Type B pancreatic cell (in vitro differentiated cells): ENCODE data around the gene PLA2G2C. TPM values are rescaled to one million over a fixed set of nuclear protein-coding genes. Genes with fewer than 3 reads are reported as not detected.
A peak's percentile ranks its signal among the peaks of the same experiment; 100 is the strongest.
"Not testable (repeated sequence)": the region's sequence is repeated elsewhere in the genome, so short reads cannot be mapped to it uniquely, and the experiment has no call there.

Experiments used
- DNase-seq: peaks from one replicate; pipeline ENCODE4 v3.0.0; 2021; ENCODE audit warnings: mixed read lengths; ENCODE audit not compliant: unreplicated experiment; ENCODE audit errors: extremely low spot score
- H3K27ac Mint-ChIP-seq: 2 replicates; pipeline ENCODE4 v1.8.0; 2021; ENCODE audit warnings: mild to moderate bottlenecking, mixed read lengths
- H3K27me3 Mint-ChIP-seq: 2 replicates; pipeline ENCODE4 v1.8.0; 2021; ENCODE audit warnings: mixed read lengths
- H3K36me3 Mint-ChIP-seq: 2 replicates; pipeline ENCODE4 v1.8.0; 2021; ENCODE audit warnings: mixed read lengths
- H3K4me1 Mint-ChIP-seq: one replicate; pipeline ENCODE4 v1.8.0; 2021; ENCODE audit warnings: mixed read lengths; ENCODE audit not compliant: unreplicated experiment
- H3K4me3 Mint-ChIP-seq: 2 replicates; pipeline ENCODE4 v1.8.0; 2021; ENCODE audit warnings: mild to moderate bottlenecking, mixed read lengths
- H3K9me3 Mint-ChIP-seq: 2 replicates; pipeline ENCODE4 v1.8.0; 2021; ENCODE audit warnings: mixed read lengths
- total RNA-seq: library from RNA; stranded (reverse); gene quantifications from 2 replicates; pipeline ENCODE4 v1.2.1, GENCODE V29; 2021; ENCODE audit warnings: low replicate concordance
- TF ChIP-seq, protein P1 (sequence below): fragments of 200-600 bp; sonication (generic); conservative IDR thresholded peaks from 2 replicates; pipeline ENCODE4 v1.5.0; 2021; ENCODE audit warnings: antibody characterized with exemption, mild to moderate bottlenecking

PLA2G2C gene
- total RNA-seq, 1 donor from 2014 or later = not detected

- TF ChIP-seq, protein P1, sequence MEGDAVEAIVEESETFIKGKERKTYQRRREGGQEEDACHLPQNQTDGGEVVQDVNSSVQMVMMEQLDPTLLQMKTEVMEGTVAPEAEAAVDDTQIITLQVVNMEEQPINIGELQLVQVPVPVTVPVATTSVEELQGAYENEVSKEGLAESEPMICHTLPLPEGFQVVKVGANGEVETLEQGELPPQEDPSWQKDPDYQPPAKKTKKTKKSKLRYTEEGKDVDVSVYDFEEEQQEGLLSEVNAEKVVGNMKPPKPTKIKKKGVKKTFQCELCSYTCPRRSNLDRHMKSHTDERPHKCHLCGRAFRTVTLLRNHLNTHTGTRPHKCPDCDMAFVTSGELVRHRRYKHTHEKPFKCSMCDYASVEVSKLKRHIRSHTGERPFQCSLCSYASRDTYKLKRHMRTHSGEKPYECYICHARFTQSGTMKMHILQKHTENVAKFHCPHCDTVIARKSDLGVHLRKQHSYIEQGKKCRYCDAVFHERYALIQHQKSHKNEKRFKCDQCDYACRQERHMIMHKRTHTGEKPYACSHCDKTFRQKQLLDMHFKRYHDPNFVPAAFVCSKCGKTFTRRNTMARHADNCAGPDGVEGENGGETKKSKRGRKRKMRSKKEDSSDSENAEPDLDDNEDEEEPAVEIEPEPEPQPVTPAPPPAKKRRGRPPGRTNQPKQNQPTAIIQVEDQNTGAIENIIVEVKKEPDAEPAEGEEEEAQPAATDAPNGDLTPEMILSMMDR = no peak
- Mint-ChIP-seq H3K4me1 (peaks cover 8% of the 10 kb centered on the region), H3K36me3 (no peaks in the 10 kb centered on the region), H3K4me3 (no peak overlapping the region), H3K9me3 (no peaks in the 10 kb centered on the region), H3K27ac (no peak overlapping the region), H3K27me3 (peaks cover 36% of the 10 kb centered on the region)
- DNase-seq = no peak
These were observed 36.8 kb upstream of the PLA2G2C start for GRCh38 chr1:20223106-20223505.

- Mint-ChIP-seq H3K27ac (no peak overlapping the region), H3K36me3 (no peaks in the 10 kb centered on the region), H3K4me3 (no peak overlapping the region), H3K9me3 (no peaks in the 10 kb centered on the region), H3K27me3 (peaks cover 32% of the 10 kb centered on the region), H3K4me1 (peaks cover 8% of the 10 kb centered on the region)
- TF ChIP-seq, protein P1 = no peak
- DNase-seq = no peak
These were observed 33.7 kb upstream of the PLA2G2C start for GRCh38 chr1:20220036-20220435.

- H3K9me3 Mint-ChIP-seq, DNase-seq, H3K4me3 Mint-ChIP-seq, H3K4me1 Mint-ChIP-seq, H3K27ac Mint-ChIP-seq, H3K36me3 Mint-ChIP-seq: not testable (repeated sequence)
- H3K27me3 Mint-ChIP-seq = peaks cover 35% of the 10 kb centered on the region
These were observed 32.7 kb upstream of the PLA2G2C start for GRCh38 chr1:20219053-20219452.

DNA sequence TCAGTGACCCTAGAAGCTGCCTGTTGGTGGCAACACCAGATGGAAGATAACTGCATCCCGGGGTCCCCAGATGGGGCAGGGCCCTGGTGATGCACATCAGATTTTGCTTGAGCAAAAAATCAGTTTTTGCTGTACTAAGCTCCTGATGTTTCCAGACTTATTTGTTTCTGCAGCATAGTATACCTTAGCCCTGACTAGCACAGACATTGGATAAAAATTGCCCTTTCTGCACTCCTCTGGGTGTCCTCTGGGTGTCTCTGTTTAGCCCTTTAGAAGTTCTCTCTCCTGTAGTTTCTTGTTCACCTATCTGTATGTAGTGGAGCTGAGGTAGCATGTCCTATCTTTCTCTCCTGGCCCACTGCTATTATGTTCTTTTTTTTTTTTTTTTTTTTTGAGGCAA, 30.3 kb upstream of the PLA2G2C start:
- no peak overlapping the region for H3K4me3 Mint-ChIP-seq
- DNase-seq = no peak
- no peaks in the 10 kb centered on the region for H3K36me3 Mint-ChIP-seq
- H3K4me1 Mint-ChIP-seq = peaks cover 8% of the 10 kb centered on the region
- no peak overlapping the region for H3K27ac Mint-ChIP-seq
- no peaks in the 10 kb centered on the region for H3K9me3 Mint-ChIP-seq
- TF ChIP-seq, protein P1 = peak; percentile 58
- peaks cover 30% of the 10 kb centered on the region for H3K27me3 Mint-ChIP-seq

GRCh38 chr1:20215716-20216115, 29.4 kb upstream of the PLA2G2C start:
- Mint-ChIP-seq H3K9me3 (no peaks in the 10 kb centered on the region), H3K27ac (no peak overlapping the region), H3K4me3 (no peak overlapping the region), H3K4me1 (peaks cover 8% of the 10 kb centered on the region), H3K27me3 (peaks cover 31% of the 10 kb centered on the region), H3K36me3 (no peaks in the 10 kb centered on the region)
- TF ChIP-seq, protein P1 = no peak
- no peak for DNase-seq

DNA sequence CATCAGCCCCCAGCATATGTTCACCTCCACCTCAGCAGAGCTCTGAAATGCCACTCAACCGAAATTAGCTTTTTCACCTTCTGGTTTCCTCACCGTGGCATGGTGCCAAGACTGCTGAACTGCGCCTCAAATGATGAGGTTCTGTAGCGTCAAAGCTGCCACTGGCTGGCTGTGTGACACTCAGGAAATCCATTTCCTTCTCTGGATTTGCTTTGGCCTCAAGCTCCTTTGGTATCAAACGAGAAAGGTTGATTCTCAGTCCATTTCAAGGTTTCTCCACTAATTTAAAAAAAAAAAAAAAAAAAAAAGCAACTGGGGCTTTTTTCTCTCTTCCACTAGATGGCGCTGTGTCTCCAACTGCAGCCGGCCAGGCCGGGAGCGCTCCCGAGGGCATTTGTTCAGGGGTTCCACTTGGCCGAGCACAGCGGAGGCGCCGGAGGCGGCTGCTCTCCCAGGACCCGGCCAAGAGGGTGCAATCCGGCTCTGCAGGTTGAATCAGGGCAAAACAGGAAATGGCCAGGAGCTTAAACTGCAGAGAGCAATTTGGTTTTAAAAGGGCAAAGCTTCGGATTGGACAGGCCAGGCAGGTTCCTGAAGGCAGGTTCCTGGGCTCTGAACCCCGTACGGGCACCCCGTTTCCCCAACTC, 26.5 kb upstream of the PLA2G2C start:
- Mint-ChIP-seq H3K9me3 (no peaks in the 10 kb centered on the region), H3K4me3 (no peak overlapping the region), H3K36me3 (no peaks in the 10 kb centered on the region), H3K27me3 (peaks cover 37% of the 10 kb centered on the region), H3K27ac (no peak overlapping the region), H3K4me1 (no peaks in the 10 kb centered on the region)
- peak; percentile 75 for DNase-seq
- TF ChIP-seq, protein P1 = peak; percentile 90
